HepG2 (cell line): ENCODE results near the gene AKAP8L. TPM values are rescaled to one million over a fixed set of nuclear protein-coding genes. Genes with fewer than 3 reads are reported as not detected.
A peak's percentile ranks its signal among the peaks of the same experiment; 100 is the strongest.

Experiments
- CAMTA2 ChIP-seq: sonication (generic); formaldehyde crosslinking; IDR thresholded peaks from 2 replicates; pipeline ENCODE4 v1.4.0; 2020; ENCODE audit warnings: mild to moderate bottlenecking, missing genetic modification reagents, borderline replicate concordance
- DNMT1 ChIP-seq: sonication (generic); formaldehyde crosslinking; IDR thresholded peaks from 2 replicates; pipeline ENCODE4 v1.5.1; 2020; ENCODE audit warnings: mild to moderate bottlenecking, missing genetic modification reagents
- EED ChIP-seq: sonication (generic); formaldehyde crosslinking; IDR thresholded peaks from 2 replicates; pipeline ENCODE4 v1.5.0; 2020; ENCODE audit warnings: mild to moderate bottlenecking, missing genetic modification reagents
- HNF4G ChIP-seq, 2 experiments: sonication (generic) in 1 of 2; formaldehyde crosslinking in 1 of 2; IDR thresholded peaks; 2 replicates each; pipeline versions ENCODE4 v1.4.0 to v1.6.1; 2011 to 2020; ENCODE audit warnings: borderline replicate concordance in 2 of 2, low read depth in 2 of 2, mild to moderate bottlenecking in 2 of 2, low read length in 1 of 2, missing genetic modification reagents in 1 of 2, moderate library complexity in 1 of 2
- SIN3B ChIP-seq: fragments of 150-350 bp; IDR thresholded peaks from 2 replicates; pipeline ENCODE4 v1.6.1; 2014; ENCODE audit warnings: low read length
- SYNCRIP ChIP-seq: fragments of 200-400 bp; formaldehyde crosslinking; IDR thresholded peaks from 2 replicates; pipeline ENCODE4 v1.6.1; 2018; ENCODE audit warnings: mild to moderate bottlenecking, low read depth, low read length; ENCODE audit not compliant: insufficient read depth
- ZKSCAN5 ChIP-seq: sonication (generic); formaldehyde crosslinking; IDR thresholded peaks from 2 replicates; pipeline ENCODE4 v1.5.1; 2020; ENCODE audit warnings: mild to moderate bottlenecking, missing genetic modification reagents
- polyA plus RNA-seq, 8 experiments: library from polyadenylated mRNA; depleted of rRNA in 3 of 8; stranded (reverse) in 7 of 8; unstranded in 1 of 8; fragments of >200 nt; fragmentation: Illumina TruSeq in 4 of 8; extraction: Trizol in 4 of 8; gene quantifications; 2 replicates each; pipeline versions ENCODE4 v1.2.1 to v1.2.3, GENCODE V29; 2011 to 2016; ENCODE audit warnings: low read depth in 4 of 8, missing spikeins in 1 of 8, mixed read lengths in 1 of 8; ENCODE audit not compliant: insufficient read depth in 1 of 8
- total RNA-seq, 5 experiments: library from RNA; depleted of rRNA; stranded (reverse); fragments of >200 nt; fragmentation: Illumina TruSeq; extraction: Trizol; gene quantifications; 2 replicates each; pipeline ENCODE4 v1.2.3, GENCODE V29; 2016; ENCODE audit warnings: low read depth in 1 of 5
- TF ChIP-seq, protein P1 (sequence below): sonication (generic); formaldehyde crosslinking; IDR thresholded peaks from 2 replicates; pipeline ENCODE4 v1.5.1; 2020; ENCODE audit warnings: mild to moderate bottlenecking, missing genetic modification reagents, moderate library complexity
- TF ChIP-seq, protein P2 (sequence below): sonication (generic); formaldehyde crosslinking; conservative IDR thresholded peaks from 2 replicates; pipeline ENCODE4 v1.4.0; 2020; ENCODE audit warnings: missing genetic modification reagents
- TF ChIP-seq, protein P3 (sequence below): sonication (generic); formaldehyde crosslinking; IDR thresholded peaks from 2 replicates; pipeline ENCODE4 v1.5.0; 2020; ENCODE audit warnings: mild to moderate bottlenecking, low read depth, missing genetic modification reagents, borderline replicate concordance
- TF ChIP-seq, protein P4 (sequence below): sonication (generic); formaldehyde crosslinking; IDR thresholded peaks from 2 replicates; pipeline ENCODE4 v1.5.0; 2020; ENCODE audit warnings: mild to moderate bottlenecking, missing genetic modification reagents
- TF ChIP-seq, protein P5 (sequence below): sonication (generic); formaldehyde crosslinking; IDR thresholded peaks from 2 replicates; pipeline ENCODE4 v1.4.0; 2020; ENCODE audit warnings: missing genetic modification reagents; ENCODE audit errors: not compliant biosample characterization

The AKAP8L gene
- total and polyA plus RNA-seq, 2 of the 13 experiments (the other 11 are each of a cell fraction or from before 2014, with no cell fraction given) = 48.2 to 49.6 TPM

DNA sequence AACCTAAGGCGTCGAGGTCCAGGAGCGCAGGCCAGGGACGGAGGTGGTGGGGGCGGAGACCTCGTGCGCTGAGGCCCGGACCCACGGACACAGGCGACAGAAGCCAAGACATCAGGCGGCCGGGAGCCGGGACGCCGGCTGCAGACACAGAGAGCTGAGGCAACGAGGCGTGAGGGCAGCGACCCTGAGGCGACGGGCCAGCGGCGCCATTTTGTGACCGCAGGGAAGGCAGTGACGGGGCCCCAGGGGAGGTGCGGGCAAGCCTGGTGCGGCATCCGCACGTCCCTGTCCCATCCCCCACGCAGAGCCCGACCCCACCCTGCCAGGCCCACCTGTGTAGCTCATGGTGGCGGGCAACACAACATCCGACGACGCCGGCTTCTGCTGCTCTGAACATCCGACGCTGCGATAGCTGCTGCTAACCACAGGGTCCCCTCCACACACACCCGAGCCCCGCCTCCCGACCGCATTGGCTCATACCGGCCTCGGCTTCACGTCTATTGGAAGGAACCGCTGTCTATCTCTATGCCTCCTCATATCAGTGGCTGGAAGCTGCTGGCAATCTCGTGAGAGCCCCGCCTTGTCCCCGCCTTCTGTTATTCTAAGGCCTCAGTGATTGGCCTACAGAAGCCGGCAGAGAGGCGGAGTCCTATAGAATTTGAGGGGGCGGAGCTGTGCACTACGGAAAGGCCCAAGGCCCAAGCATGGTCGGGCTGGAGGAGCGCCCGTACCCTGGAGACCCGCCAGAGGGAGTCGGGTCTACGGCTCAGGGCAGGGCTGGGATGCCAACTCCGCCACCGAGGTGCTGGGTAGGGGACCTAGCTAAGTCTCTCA lies at the start of gene AKAP8L (continued):
- no peak for TF ChIP-seq EED (CRISPR knock-in tag)
- TF ChIP-seq, protein P1, sequence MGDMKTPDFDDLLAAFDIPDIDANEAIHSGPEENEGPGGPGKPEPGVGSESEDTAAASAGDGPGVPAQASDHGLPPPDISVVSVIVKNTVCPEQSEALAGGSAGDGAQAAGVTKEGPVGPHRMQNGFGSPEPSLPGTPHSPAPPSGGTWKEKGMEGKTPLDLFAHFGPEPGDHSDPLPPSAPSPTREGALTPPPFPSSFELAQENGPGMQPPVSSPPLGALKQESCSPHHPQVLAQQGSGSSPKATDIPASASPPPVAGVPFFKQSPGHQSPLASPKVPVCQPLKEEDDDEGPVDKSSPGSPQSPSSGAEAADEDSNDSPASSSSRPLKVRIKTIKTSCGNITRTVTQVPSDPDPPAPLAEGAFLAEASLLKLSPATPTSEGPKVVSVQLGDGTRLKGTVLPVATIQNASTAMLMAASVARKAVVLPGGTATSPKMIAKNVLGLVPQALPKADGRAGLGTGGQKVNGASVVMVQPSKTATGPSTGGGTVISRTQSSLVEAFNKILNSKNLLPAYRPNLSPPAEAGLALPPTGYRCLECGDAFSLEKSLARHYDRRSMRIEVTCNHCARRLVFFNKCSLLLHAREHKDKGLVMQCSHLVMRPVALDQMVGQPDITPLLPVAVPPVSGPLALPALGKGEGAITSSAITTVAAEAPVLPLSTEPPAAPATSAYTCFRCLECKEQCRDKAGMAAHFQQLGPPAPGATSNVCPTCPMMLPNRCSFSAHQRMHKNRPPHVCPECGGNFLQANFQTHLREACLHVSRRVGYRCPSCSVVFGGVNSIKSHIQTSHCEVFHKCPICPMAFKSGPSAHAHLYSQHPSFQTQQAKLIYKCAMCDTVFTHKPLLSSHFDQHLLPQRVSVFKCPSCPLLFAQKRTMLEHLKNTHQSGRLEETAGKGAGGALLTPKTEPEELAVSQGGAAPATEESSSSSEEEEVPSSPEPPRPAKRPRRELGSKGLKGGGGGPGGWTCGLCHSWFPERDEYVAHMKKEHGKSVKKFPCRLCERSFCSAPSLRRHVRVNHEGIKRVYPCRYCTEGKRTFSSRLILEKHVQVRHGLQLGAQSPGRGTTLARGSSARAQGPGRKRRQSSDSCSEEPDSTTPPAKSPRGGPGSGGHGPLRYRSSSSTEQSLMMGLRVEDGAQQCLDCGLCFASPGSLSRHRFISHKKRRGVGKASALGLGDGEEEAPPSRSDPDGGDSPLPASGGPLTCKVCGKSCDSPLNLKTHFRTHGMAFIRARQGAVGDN = peak; percentile 87
- TF ChIP-seq, protein P2, sequence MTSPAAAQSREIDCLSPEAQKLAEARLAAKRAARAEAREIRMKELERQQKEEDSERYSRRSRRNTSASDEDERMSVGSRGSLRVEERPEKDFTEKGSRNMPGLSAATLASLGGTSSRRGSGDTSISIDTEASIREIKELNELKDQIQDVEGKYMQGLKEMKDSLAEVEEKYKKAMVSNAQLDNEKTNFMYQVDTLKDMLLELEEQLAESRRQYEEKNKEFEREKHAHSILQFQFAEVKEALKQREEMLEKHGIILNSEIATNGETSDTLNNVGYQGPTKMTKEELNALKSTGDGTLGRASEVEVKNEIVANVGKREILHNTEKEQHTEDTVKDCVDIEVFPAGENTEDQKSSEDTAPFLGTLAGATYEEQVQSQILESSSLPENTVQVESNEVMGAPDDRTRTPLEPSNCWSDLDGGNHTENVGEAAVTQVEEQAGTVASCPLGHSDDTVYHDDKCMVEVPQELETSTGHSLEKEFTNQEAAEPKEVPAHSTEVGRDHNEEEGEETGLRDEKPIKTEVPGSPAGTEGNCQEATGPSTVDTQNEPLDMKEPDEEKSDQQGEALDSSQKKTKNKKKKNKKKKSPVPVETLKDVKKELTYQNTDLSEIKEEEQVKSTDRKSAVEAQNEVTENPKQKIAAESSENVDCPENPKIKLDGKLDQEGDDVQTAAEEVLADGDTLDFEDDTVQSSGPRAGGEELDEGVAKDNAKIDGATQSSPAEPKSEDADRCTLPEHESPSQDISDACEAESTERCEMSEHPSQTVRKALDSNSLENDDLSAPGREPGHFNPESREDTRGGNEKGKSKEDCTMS (CRISPR knock-in tag) = no peak
- TF ChIP-seq SYNCRIP = no peak
- no peak for TF ChIP-seq ZKSCAN5 (CRISPR knock-in tag)
- no peak for TF ChIP-seq HNF4G (IDR thresholded peaks at IDR 0.05; ENCODE audit: borderline replicate concordance, low read depth, low read length)
- TF ChIP-seq HNF4G (CRISPR knock-in tag; IDR thresholded peaks at IDR 0.05; ENCODE audit: borderline replicate concordance, low read depth) = no peak
- TF ChIP-seq, protein P3, sequence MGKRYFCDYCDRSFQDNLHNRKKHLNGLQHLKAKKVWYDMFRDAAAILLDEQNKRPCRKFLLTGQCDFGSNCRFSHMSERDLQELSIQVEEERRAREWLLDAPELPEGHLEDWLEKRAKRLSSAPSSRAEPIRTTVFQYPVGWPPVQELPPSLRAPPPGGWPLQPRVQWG (CRISPR knock-in tag) = no peak
- TF ChIP-seq, protein P4, sequence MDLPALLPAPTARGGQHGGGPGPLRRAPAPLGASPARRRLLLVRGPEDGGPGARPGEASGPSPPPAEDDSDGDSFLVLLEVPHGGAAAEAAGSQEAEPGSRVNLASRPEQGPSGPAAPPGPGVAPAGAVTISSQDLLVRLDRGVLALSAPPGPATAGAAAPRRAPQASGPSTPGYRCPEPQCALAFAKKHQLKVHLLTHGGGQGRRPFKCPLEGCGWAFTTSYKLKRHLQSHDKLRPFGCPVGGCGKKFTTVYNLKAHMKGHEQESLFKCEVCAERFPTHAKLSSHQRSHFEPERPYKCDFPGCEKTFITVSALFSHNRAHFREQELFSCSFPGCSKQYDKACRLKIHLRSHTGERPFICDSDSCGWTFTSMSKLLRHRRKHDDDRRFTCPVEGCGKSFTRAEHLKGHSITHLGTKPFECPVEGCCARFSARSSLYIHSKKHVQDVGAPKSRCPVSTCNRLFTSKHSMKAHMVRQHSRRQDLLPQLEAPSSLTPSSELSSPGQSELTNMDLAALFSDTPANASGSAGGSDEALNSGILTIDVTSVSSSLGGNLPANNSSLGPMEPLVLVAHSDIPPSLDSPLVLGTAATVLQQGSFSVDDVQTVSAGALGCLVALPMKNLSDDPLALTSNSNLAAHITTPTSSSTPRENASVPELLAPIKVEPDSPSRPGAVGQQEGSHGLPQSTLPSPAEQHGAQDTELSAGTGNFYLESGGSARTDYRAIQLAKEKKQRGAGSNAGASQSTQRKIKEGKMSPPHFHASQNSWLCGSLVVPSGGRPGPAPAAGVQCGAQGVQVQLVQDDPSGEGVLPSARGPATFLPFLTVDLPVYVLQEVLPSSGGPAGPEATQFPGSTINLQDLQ (CRISPR knock-in tag) = no peak
- no peak; the same call in 1 of the 2 replicates for TF ChIP-seq SIN3B
- TF ChIP-seq CAMTA2 = no peak; the same call in 1 of the 2 replicates
- TF ChIP-seq, protein P5, sequence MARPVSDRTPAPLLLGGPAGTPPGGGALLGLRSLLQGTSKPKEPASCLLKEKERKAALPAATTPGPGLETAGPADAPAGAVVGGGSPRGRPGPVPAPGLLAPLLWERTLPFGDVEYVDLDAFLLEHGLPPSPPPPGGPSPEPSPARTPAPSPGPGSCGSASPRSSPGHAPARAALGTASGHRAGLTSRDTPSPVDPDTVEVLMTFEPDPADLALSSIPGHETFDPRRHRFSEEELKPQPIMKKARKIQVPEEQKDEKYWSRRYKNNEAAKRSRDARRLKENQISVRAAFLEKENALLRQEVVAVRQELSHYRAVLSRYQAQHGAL (CRISPR knock-in tag) = no peak
- TF ChIP-seq DNMT1 = no peak
